Measurements from ENCODE around the gene LINGO3. TPM values are rescaled to one million over a fixed set of nuclear protein-coding genes. Genes with fewer than 3 reads are reported as not detected.
"Not testable (repeated sequence)": the region's sequence is repeated elsewhere in the genome, so short reads cannot be mapped to it uniquely, and the experiment has no call there.

The LINGO3 gene
- total RNA-seq, 1 donor from 2014 or later, result not detected

- H3K9me3 ChIP-seq, result no peaks in the 10 kb centered on the region
- H3K36me3 ChIP-seq, result no peaks in the 10 kb centered on the region
- TF ChIP-seq CTCF (IDR thresholded peaks at IDR 0.05) (no peak), POLR2A (IDR thresholded peaks at IDR 0.05) (no peak), POLR2AphosphoS5 (IDR thresholded peaks at IDR 0.05; ENCODE audit: insufficient read depth in 1 of 2, low read depth in 1 of 2) (peak in 1 of 2 donors; percentile 57)
- no peaks in the 10 kb centered on the region for H3K27me3 ChIP-seq
- no peak for DNase-seq (ENCODE audit: extremely low spot score in 2 of 2)
- H3K27ac ChIP-seq, result peak within 1 kb of the TSS; percentile 4
- peaks cover 13% of the 10 kb centered on the region for H3K4me1 ChIP-seq
- peak within 1 kb of the TSS; percentile 29 to 30 for H3K4me3 ChIP-seq
- intact Hi-C loops (cut with DNase I), result no loop called here
These were observed 25.7 kb downstream of the LINGO3 start, which contains the start of gene PEAK3 for GRCh38 chr19:2282062-2282861. Gene PEAK3 (minus strand): TSS chr19:2282175. CDS start chr19:2280931, 1,244 bp downstream.

- Histone ChIP-seq H3K4me1 (peaks cover 18% of the 10 kb centered on the region), H3K27ac (peak overlapping the region; percentile 4), H3K4me3 (peak overlapping the region; percentile 29 to 30)
- H3K27me3 ChIP-seq; H3K36me3 ChIP-seq; H3K9me3 ChIP-seq; DNase-seq (ENCODE audit: extremely low spot score in 2 of 2); intact Hi-C loops (cut with DNase I): not testable (repeated sequence)
These were observed 26.5 kb downstream of the LINGO3 start for GRCh38 chr19:2281265-2282061.

- no peaks in the 10 kb centered on the region for H3K36me3 ChIP-seq
- peaks cover 26% of the 10 kb centered on the region for H3K4me1 ChIP-seq
- no peak overlapping the region for H3K4me3 ChIP-seq
- no peak for DNase-seq (ENCODE audit: extremely low spot score in 2 of 2)
- no peaks in the 10 kb centered on the region for H3K27me3 ChIP-seq
- H3K27ac ChIP-seq, result no peak overlapping the region
- intact Hi-C loops (cut with DNase I), result no loop called here
- no peak for TF ChIP-seq CTCF (IDR thresholded peaks at IDR 0.05)
- no peak for TF ChIP-seq POLR2A (IDR thresholded peaks at IDR 0.05)
- no peak for TF ChIP-seq POLR2AphosphoS5 (IDR thresholded peaks at IDR 0.05; ENCODE audit: insufficient read depth in 1 of 2, low read depth in 1 of 2)
- no peaks in the 10 kb centered on the region for H3K9me3 ChIP-seq
These were observed 27.2 kb downstream of the LINGO3 start for GRCh38 chr19:2280633-2281264.

GRCh38 chr19:2278459-2279158, 29.3 kb downstream of the LINGO3 start:
- Histone ChIP-seq H3K4me3 (no peak overlapping the region), H3K4me1 (peaks cover 44% of the 10 kb centered on the region), H3K27me3 (no peaks in the 10 kb centered on the region), H3K9me3 (no peaks in the 10 kb centered on the region), H3K27ac (no peak overlapping the region), H3K36me3 (no peaks in the 10 kb centered on the region)
- intact Hi-C loops (cut with DNase I), result no loop called here
- no peak for TF ChIP-seq POLR2A (IDR thresholded peaks at IDR 0.05)
- no peak for DNase-seq (ENCODE audit: extremely low spot score in 2 of 2)

- no peak for DNase-seq (ENCODE audit: extremely low spot score in 2 of 2)
- Histone ChIP-seq H3K27ac (no peak overlapping the region), H3K9me3 (no peaks in the 10 kb centered on the region), H3K27me3 (no peaks in the 10 kb centered on the region), H3K4me1 (peaks cover 52% of the 10 kb centered on the region), H3K4me3 (no peak overlapping the region), H3K36me3 (peaks cover 0 to 14% of the 10 kb centered on the region in 2 donors)
- TF ChIP-seq POLR2AphosphoS5 (IDR thresholded peaks at IDR 0.05; ENCODE audit: insufficient read depth in 1 of 2, low read depth in 1 of 2) (no peak), CTCF (IDR thresholded peaks at IDR 0.05) (no peak), POLR2A (IDR thresholded peaks at IDR 0.05) (no peak)
- intact Hi-C loops (cut with DNase I), result no loop called here
These were observed 30.8 kb downstream of the LINGO3 start for GRCh38 chr19:2277138-2277537.
